Inflammatory macrophage treated with lipopolysaccharide for 1 hour (primary cell): ENCODE results near the gene TMEM107.
A peak's percentile ranks its signal among the peaks of the same experiment; 100 is the strongest.

Experiments
- DNase-seq, 2 donors: peaks; one replicate each; pipeline ENCODE4 v3.0.0-alpha.2; 2020 to 2022

TMEM107 gene

DNA sequence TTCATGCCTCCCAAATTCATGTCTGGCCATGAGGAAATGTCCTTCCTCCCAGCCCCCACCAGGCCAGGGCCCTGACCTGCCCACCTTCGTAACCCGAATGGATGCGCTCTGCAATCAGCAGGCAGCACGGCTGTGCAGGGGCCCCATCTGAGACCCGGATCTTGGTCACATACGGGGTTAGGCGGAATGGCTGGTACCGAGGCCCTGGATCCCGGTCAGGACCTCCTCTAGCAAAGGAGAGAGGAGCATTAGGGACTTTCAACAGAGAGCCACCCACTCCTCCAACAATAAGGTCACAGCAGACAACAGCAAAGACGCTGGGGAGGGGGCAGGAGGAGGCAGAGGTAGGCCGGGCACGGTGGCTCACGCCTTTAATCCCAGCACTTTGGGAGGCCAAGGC, 27.6 kb downstream of the TMEM107 start:
- DNase-seq, result no peak

DNA sequence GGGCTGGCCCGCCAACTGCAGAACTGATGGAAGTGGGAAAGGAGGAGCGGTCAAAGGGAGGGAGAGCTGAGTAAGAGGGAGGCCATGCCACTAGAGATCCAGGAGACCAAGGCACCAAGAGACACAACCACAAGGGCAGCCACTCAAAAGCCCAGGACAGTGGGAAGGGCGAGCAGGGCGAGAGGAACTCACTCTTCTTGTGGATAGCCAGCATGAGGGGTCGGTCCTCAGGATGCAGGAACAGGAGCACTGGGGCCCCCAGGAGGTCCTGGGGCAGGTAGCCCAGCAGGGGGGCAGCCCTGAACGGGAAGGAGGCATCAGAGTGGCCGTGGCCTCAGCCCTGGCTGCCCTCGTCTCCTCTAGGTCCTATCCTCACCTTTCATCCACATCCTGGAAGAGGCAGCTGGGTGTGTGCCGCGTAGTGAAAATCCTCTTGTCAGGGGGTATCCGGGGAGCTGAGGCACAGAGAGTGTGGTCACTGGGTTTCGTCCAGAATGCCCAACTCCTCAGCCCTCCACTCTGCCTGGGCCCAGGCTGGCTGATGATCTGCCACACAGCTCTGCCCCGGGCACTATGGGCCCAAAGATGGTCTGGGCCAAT, 28.3 kb downstream of the TMEM107 start:
- DNase-seq, result no peak

DNA sequence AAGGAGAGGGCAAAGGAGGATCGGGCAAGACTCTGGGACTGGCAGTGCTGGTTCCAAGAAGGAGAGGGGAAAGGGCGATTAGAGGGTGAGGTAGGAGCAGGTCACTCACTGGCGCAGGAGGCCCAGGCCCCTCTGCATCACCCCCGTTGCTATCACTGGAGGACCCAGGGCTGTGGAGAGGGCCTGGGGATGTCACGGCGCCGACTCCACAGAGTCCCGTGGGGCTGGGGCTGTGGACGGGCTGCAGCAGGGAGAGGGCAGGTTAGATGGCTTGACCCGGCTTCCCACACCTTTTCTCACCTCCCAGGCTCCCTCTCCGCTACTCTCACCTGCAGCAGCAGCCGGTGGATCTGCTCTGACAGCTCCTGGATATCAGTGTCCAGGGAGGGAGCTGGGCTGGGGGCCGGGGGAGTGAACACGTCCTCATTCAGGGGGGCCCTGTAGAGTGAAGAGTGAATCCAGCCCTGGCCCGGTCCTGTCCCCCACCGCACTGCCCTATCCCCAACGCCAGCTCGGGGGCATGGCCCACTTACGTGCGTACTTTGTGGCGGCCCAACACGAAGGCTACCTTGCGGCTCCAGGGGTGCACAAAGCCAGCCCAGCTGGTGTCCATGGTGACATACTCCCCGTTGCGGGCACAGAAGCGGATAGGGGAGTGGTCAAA, 28.9 kb downstream of the TMEM107 start:
- DNase-seq, result no peak

DNA sequence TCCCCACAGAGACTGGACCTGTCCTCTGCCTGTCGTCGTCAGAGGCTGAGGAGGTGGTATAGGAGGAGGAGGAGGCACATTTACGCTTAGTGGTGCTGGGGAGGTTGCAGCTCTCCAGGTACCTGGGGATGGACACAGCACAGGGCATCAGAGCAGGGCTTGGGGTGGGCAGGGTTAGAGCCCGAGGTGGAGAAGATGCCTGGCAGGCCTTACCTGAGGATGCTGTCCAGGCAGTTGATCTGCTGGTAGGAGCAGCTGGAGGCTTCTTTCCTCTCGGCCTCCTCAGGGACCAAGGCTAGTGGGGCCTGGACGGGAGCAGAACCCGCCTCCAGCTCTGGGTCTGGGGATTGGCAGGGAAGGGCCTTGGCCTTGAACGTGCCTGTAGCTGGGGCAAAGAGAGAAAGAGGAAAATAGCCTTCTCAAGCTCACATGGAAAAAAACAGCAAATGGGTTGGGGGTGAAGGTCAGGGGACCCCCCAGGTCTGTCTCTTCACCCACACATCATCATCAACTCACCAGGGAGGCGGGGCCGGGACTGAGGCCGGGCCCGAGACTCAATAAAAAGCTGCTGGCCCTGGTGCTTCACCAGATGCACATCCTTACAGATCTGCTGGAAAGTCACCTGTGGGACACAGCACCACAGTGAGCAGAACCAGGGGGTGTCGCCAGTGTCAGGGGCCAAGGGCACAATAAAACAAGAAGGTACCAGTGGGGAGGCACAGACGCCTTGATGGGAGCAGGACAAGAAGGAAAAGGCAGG, 29.6 kb downstream of the TMEM107 start:
- no peak for DNase-seq

DNA sequence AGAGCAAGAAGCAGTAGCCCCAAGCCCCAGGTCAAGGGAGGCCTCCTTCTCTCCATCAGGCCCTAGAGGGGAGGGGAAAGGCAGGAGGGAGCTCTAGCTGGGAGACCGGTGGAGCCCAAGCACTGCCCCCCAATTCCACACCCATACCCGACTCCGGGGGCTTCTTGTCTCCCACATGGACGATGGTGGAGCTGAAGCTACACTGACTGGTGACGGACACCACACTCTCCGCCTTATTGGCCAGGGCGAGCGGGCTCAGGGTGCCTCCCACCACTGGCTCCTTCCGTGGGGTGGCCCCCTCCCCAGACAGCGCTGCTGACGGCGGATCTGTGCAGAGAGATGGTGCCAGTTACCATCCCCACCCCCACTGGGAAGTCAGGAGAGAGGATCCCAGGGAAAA, 30.4 kb downstream of the TMEM107 start:
- no peak for DNase-seq

DNA sequence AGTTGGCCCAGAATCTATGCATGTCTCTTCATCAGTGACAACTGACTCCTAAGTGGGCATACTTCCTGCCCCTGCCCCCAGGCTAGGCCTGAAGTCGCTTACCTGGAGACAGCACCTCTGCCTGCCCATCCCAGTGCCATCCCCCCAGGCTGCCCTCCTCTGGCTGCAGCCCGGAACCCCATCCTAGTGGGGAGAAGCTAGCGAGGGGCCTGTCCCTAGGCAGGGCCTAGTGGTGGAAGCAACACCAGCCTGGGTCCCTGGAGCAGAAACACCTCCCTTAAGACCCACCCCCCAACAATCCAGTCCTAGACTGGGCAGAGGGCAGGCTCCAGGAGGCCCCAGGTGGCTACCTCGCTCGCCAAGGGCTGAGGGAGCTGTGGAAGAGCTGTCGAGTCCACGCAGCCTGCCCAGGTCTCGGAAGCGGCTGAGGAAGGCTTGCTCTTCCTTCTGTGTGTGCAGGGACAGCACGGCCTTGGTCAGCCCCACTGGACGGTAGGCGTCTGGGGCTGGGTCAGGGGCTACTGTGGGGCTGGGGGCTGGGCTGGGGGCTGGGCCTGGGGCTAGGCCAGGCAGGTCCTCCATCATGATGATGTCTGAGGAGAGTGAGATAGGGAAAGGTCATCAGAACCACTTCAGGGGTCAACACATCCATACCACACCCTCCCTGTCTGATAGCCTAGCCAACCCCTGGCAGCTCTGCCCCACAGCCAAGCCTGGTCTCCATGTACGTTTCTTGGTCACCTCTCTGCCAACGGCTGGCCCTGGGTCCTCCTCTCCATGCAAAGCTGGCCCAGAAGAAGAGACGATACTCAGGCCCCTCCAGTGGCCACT, 31.6 kb downstream of the TMEM107 start:
- DNase-seq, result no peak

DNA sequence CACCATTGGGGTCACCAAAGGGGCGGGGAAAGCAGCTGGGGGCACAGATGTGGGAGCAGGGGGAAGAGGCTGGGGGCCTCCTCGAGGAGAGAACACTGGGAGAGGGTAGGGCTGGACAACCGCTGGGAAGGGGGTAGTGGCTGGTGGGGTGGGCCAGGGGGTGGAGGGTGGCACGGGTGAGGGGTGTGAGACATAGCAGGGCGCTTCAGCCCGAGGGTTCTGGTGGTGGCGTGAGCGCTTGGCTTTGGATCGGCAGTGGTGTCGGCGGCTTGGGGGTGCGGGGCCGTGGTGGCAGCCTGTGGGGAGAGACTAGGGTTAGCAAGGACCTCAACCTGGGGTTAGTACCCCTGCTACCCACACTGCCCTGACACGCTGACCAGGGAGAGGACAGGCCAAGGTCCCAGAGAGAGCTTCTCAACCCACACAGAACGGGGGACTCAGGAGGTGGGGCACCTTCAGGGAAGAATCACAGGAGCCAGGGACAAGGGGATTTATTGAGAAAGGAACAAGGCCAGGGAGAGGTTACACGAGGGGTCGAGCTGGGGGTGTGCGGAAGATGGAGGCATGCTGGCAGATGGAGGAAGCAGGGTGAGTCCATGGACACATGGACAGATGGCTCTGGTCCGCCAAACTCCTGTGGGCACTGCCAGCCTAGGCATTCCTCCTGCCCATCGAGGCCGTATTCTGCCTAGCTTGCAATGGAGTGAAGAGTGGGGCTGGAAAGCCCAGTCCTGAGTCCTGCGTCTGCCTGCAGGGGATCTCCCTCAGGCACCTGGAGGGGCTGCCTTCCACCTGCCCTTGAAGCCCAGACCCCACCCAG, 32.4 kb downstream of the TMEM107 start:
- DNase-seq, result no peak

DNA sequence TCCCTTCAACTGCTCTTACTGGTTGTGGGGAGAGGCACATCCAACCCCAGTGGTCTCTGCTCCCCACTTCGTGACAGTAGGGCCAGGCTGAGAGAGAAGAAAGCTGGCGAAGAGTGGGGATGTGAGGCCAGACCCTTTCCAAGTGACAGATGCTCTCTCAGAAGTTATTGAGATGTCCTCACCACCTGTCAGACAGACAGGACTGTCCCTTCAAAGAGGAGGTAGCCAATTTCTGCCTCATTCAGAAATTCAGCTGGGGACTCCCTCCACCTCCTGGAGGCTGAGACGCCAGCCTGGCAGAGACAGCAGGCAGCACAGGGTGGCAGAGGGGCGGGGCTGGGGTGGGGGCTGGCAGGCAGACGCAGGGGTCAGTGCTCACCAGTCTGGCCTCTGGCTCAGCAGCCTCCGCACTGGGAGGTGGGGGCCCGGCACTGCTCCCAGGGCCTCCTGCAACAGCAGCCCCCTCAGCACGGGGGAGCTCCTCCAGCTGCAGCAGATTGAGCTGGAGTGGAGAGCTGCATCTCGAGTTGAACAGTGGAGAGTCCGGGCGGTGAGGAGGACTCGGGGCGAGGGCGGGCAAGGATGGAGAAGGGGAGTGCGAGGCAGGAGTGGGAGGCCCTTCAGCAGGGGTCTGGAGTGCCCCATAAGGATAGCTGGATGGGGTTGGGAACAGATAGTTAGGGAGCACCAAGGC, 33.1 kb downstream of the TMEM107 start:
- no peak for DNase-seq

DNA sequence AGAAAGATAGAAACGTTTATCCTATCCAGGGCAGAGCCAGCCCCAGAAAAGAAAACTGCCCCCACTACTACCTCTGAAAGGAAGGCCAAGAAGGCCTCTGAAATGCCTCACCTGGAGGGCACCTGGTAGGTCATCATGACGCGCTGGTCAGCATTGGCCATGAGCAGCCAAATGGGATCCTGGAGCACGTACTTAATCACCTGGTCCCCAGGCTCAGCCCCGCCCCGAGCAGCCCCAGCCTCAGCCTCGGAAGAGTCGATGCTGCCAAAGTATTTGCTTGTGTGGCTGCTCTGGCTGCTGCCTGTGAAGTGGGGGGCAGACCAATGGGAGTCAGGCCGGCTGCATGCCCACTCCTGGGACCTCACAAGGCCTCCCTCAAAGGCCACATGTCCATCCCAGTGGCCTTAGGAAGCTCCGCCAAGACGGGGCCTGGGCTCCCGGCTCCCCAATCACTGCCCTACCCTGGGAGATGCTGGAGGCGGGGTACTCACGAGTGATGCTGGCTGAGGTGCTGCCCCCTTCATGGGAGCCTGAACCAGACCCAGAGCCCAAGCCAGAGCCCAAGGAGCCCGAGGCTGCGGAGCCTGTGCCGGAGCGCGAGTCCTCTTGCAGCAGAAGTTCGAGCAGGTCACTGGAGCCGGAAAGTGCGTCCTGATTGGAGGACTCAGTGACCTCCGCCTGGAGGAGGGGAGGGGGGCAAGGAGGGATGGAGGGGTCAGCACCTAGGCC, 33.9 kb downstream of the TMEM107 start:
- DNase-seq, result no peak

DNA sequence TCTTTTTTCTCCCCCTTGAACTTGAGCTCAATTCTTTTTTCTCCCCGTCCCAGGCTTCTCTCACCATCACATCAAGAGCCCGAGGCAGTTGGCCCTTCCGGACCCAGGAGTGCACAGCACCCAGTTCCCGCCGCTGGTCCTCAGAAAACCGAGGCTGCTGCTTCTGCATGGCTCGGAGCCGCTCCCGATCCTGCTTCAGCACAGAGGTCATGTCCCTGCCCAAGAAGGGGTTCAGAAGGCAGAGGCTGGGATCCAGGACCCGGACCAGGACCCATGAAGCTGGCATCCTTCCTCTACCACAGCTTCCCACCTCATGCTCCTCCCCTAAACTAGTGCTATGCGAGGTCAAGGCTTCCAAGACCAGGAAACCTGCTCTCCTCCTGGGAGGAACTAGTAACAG, 34.4 kb downstream of the TMEM107 start:
- no peak for DNase-seq

DNA sequence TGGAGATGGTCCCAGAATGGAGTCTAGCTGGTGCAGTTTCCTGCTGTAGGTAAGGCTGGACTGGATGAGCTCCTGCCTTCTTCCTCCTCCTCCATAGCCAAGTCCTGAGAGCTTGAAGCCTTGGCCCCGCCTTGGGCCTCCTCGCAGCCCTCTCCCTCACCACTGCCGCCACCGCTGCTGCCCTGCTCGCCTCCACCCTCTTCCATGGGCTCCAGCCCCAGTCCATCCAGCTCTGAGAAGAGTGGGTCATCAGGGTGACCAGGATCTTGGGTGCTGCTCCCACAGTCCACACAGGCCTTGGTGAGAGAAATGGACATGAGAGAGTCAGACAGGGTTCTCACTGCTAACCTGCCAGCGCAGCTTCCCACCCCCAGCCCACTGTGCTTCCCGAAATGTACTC, 35.1 kb downstream of the TMEM107 start:
- DNase-seq, result no peak

DNA sequence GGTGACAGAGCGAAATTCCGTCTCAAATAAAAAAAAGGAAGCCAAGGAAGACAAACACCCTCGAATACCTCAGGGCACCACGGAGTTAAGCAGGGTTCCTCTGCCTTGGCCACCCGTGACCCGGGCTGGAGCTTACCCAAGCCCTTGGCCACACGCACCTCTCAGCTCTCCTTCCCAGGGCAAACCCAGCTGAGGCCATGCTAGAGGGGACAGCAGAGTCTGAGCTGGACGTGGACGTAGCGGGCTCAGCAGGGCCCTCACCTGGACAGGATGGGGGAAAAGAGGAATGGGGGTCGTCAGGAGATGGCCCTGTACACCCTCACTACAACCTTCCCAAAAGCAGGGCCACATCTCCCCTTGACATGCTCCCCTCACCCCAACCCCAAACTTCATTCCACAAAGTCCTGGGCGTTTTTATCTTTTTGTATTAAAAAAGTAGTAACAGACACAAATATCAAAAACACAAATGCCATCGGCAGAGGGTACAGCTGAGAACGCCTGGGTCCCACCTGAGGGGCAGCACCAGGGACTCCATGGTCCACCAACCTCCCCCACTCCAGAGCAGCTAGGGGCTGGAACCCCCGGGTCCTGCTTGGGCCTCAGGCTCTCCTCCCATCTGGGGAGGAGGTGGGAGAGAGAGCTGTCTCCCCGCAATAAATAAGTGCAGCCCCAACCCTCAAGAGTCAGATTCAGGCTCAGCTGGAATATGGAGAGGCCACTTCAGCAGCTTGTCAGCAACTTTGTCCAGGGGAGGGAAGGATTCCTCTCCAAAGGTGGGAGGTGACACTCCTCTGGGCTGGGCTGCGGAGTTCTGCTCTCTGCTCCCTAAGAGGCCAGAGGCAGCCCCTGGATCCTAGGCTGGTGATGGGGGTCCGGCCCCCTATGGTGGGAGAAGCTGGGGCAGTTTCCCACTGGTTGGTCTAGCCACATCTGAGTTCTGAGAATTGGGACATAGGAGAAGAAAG, 35.8 kb downstream of the TMEM107 start:
- DNase-seq, result peak in 1 of 2 donors; percentile 26

DNA sequence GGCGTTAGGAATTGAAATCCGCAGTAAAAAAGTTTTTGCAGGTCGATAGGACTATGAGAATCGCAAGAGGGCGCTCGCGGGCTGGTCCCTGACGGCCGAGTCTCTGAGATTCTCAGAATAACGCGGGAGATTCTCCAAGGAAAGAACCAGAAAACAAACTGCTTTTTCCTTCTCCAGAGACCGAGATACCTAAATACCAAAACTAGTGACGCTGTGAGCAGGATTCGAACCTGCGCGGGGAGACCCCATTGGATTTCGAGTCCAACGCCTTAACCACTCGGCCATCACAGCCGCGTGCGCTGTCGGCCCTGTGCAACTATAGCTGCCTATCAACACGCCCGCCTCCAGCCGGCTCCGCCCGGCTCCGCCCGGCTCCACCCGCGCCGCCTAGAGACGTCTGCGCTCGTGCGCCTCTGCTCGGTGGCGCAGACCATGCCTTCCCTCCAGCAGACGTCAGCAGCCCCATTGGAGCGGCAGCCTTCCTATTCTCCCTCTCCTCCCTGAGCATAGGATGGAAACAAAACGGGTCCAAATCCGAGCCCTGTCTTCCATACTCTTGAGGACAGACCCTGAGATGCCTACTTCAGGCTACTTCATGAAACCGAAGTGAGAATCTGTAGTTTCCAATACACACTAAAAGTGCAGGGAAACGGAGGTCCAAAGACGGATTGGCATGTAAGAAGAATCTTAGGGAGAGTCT, 37.4 kb downstream of the TMEM107 start:
- peak; percentile 96 to 99 for DNase-seq

DNA sequence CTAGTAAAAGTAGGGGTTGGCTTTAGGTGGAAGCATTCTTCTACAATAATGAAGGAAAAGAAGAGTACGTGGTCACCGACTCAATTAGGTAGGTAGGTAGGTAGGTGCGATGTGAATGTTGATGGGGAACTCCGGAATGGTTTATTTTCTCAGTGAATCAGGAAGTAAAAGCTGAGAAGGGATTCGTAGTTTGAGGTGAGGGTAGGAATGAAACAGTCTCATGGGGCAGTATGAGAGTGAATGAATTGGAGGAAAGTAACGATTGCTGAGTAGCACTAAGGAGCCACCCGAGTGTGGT, 37.9 kb downstream of the TMEM107 start:
- DNase-seq, result no peak

DNA sequence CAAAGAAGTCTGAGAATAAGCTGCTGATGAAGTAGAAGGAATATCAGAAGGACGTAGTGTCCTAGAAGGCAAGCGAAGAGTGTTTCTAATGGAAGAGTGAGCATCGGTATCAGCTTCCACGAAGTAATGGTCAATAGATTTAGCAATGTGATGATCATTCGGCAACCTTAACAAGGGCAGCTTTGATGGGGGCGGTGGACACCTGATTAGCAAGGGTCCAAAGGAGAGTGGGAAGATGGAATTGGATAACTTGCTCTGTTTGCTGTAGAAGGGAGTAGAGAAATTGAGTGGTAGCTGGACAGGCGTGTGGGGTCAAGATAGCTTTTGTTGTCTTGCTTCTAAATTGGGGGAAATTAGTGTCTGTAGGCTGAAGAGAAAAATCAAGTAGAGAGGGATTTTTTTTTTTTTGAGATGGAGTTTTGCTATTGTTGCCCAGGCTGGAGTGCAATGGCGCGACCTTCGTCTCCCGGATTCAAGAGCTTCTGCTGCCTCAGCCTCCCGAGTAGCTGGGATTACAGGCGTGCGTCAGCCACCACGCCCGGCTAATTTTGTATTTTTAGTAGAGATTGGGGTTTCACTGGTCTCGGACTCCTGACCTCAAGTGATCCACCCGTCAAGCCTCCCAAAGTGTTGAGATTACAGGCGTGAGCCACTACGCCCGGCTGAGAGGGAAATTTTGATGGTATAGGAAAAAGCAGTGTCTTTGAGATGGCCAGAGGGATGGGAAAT, 38.4 kb downstream of the TMEM107 start:
- no peak for DNase-seq

DNA sequence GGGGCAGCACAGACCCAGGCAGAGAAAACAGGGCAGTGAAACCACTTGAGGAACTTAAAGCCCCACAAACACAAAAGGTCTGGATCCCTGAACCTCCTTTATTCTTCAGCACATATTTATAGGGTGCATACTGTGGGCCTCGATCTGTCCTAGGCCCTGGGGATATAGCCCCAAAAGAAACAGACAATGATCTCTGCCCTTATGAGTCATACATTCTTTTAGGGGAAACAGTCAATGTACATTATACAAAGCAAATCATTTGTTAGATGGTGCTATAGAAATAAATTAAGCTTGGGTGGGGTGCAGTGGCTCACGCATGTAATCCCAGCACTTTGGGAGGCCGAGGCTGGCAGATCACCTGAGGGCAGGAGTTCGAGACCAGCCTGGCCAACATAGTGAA, 42.2 kb downstream of the TMEM107 start:
- no peak for DNase-seq

DNA sequence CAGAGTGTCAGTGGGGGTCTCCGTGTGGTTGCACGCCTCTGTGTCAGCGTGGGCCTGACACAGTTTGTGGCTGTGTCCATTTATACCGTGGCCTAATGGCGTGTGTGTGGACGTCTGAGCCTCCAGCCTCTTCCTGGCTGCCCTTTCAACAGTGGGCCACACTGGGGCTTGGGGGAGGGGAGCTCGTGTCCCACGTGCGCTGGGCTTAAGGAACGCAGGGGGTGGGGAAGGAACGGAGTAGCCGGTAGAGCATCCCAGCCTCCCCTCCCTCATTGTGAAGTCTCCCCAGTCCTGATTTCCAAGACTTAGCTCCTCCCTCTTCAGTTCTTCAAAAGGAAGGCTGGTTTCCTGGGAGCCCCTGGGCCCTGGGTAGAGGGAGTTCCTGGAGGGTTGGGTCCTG, 42.8 kb downstream of the TMEM107 start:
- no peak for DNase-seq

DNA sequence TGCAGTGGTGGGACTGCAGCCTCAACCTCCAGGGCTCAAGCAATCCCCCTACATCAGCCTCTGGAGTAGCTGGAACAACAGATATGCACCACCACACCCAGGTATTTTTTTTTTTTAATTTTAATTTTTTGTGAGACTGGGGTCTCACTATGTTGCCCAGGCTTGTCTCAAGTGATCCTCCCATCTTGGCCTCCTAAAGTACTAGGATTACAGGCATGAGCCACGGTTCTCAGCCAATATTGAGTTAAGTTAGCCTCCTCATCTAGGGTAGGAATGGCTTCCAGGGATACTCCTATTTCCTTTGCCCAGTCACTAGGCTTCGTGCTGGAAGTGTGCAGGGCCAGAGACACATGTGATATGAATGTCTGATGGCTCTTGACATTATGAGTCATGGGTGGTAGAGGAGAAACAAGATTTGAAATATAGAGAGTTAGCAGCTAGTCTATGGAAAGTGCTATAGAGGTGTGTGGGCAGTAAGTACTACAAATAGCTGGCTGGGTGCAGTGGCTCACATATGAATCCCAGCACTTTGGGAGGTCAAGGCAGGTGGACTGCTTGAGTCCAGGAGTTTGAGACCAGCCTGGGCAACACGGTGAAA, 44.2 kb downstream of the TMEM107 start:
- no peak for DNase-seq
